Small intestine (tissue), 7 donors: ENCODE measurements around the gene AHCYL1. TPM values are rescaled to one million over a fixed set of nuclear protein-coding genes. Genes with fewer than 3 reads are reported as not detected.

Experiments
- DNase-seq, 2 donors: peaks; one replicate each; pipeline versions ENCODE4 v3.0.0 to v3.0.0-alpha.2; 2013
- FAIRE-seq: peaks from 2 replicates; lab custom pipeline; 2012; peaks lifted over from hg19 to GRCh38; lab: Jason Lieb, UNC
- H3K27ac ChIP-seq, 3 donors: one replicate each; pipeline ENCODE4 v1.5.1; 2013; ENCODE audit warnings: low read length in 2 of 3, mild to moderate bottlenecking in 2 of 3, control low read depth in 1 of 3, inconsistent platforms in 1 of 3, low read depth in 1 of 3, moderate library complexity in 1 of 3
- H3K27me3 ChIP-seq, 3 donors: one replicate each; pipeline ENCODE4 v1.6.1; 2013; ENCODE audit warnings: low read length in 3 of 3, inconsistent platforms in 1 of 3; ENCODE audit not compliant: control insufficient read depth in 3 of 3, insufficient read depth in 3 of 3
- H3K36me3 ChIP-seq, 3 donors: one replicate each; pipeline ENCODE4 v1.6.1; 2013; ENCODE audit warnings: low read length in 3 of 3, inconsistent platforms in 1 of 3, low read depth in 1 of 3, mild to moderate bottlenecking in 1 of 3, moderate library complexity in 1 of 3; ENCODE audit not compliant: control insufficient read depth in 3 of 3, insufficient read depth in 2 of 3
- H3K4me1 ChIP-seq, 3 donors: one replicate each; pipeline ENCODE4 v1.6.1; 2013; ENCODE audit warnings: low read length in 2 of 3, inconsistent platforms in 1 of 3, low read depth in 1 of 3, mild to moderate bottlenecking in 1 of 3, moderate library complexity in 1 of 3; ENCODE audit not compliant: control insufficient read depth in 3 of 3, insufficient read depth in 2 of 3
- H3K4me3 ChIP-seq, 3 donors: one replicate each; pipeline ENCODE4 v1.5.1; 2013; ENCODE audit warnings: low read length in 3 of 3, control low read depth in 1 of 3, inconsistent platforms in 1 of 3, low read depth in 1 of 3, mild to moderate bottlenecking in 1 of 3, moderate library complexity in 1 of 3
- H3K9me3 ChIP-seq, 2 donors: one replicate each; pipeline ENCODE4 v1.6.1; 2013; ENCODE audit warnings: low read depth in 1 of 2, low read length in 1 of 2; ENCODE audit not compliant: control insufficient read depth in 2 of 2, insufficient read depth in 1 of 2
- WGBS, 3 donors: extraction: QIAGEN DNeasy Blood & Tissue Kit; methylation state at CpG; one replicate each; pipeline ENCODE4 v1.1.7; 2013; 5-methylcytosine and 5-hydroxymethylcytosine counted together
- polyA plus RNA-seq, 4 donors: library from polyadenylated mRNA; stranded (reverse) in 3 of 4; unstranded in 1 of 4; fragments of 200-250 nt in 3 of 4; fragments of 120-200 nt in 1 of 4; gene quantifications; one replicate each; pipeline versions ENCODE4 v1.2.1 to v1.2.3, GENCODE V29; 2013
- donor health status: healthy with polysubstance abuse.
- donor health status: control.
- donor health status: control.
- donor health status: Bipolar disorder and iron deficiency.
- donor health status: healthy.

Gene AHCYL1
- polyA plus RNA-seq, 4 donors, result 67.6 to 159 (median 96.8) TPM

GRCh38 chr1:109960745-109961094, 23.8 kb upstream of the AHCYL1 start:
- WGBS, 3 donors, result 17 to 53% (median 18%) methylated on average over 1 of the region's 1 CpG

GRCh38 chr1:109963864-109964263, 20.7 kb upstream of the AHCYL1 start:
- 84 to 96% (median 89%) methylated on average over 1 of the region's 1 CpG for WGBS, 3 donors
- no peak for FAIRE-seq
- DNase-seq, result no peak
- Histone ChIP-seq H3K36me3 (no peaks in the 10 kb centered on the region), H3K9me3 (no peaks in the 10 kb centered on the region), H3K4me1 (peaks cover 9 to 22% (median 10%) of the 10 kb centered on the region in 3 donors), H3K4me3 (no peak overlapping the region), H3K27ac (no peak overlapping the region), H3K27me3 (no peaks in the 10 kb centered on the region)

More at GRCh38 chr1:109960745-109961094, 23.8 kb upstream of the AHCYL1 start:
- Histone ChIP-seq H3K4me1 (peaks cover 9 to 22% (median 10%) of the 10 kb centered on the region in 3 donors), H3K27ac (no peak overlapping the region), H3K36me3 (no peaks in the 10 kb centered on the region), H3K4me3 (no peak overlapping the region), H3K9me3 (no peaks in the 10 kb centered on the region), H3K27me3 (no peaks in the 10 kb centered on the region)
- DNase-seq (no peak), FAIRE-seq (no peak)

DNA sequence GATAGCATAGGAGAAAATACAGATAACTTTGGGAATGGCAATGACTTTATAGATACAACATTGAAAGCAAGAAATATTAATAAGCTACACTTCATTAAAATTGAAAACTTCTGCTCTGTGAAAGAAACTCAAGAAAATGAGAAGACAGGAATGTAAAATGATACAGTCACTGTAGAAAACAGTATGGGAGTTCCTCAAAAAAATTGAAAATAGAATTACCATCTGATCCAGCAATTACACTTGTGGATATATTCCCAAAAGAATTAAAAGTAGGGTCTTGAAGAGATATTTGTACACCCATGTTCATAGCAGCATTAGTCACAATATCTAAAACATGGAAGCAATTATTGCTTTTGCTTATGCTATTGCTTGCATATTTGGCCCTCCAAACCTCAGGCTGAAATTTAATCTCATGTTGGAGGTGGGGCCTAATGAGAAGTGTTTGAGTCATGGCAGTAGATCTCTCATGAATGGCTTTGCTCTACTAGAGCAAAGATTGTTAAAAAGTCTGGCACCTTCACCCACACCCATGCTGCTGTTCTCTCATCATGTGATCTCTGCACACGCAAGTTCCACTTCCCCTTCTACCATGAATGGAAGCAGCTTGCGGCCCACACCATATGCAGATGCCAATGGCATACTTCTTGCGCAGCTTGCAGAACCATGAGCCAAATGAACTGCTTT, 15.3 kb upstream of the AHCYL1 start:
- H3K4me3 ChIP-seq, result no peak overlapping the region
- H3K36me3 ChIP-seq, result no peaks in the 10 kb centered on the region
- DNase-seq (no peak), FAIRE-seq (no peak)
- no peak overlapping the region for H3K27ac ChIP-seq
- H3K9me3 ChIP-seq, result no peaks in the 10 kb centered on the region
- WGBS, 3 donors, result 91 to 98% (median 95%) methylated on average over 3 of the region's 3 CpGs
- H3K4me1 ChIP-seq, result no peaks in the 10 kb centered on the region
- no peaks in the 10 kb centered on the region for H3K27me3 ChIP-seq

GRCh38 chr1:109969907-109970306, 14.7 kb upstream of the AHCYL1 start:
- Histone ChIP-seq H3K4me1 (no peaks in the 10 kb centered on the region), H3K27me3 (no peaks in the 10 kb centered on the region), H3K4me3 (no peak overlapping the region), H3K9me3 (no peaks in the 10 kb centered on the region), H3K36me3 (no peaks in the 10 kb centered on the region), H3K27ac (no peak overlapping the region)
- 89 to 90% (median 89%) methylated on average over 3 of the region's 3 CpGs for WGBS, 3 donors
- DNase-seq (no peak), FAIRE-seq (no peak)

- 26 to 40% (median 39%) methylated on average over 1 of the region's 1 CpG for WGBS, 3 donors
- H3K27ac ChIP-seq, result no peak overlapping the region
- H3K27me3 ChIP-seq, result no peaks in the 10 kb centered on the region
- no peak overlapping the region for H3K4me3 ChIP-seq
- H3K9me3 ChIP-seq, result no peaks in the 10 kb centered on the region
- DNase-seq (no peak), FAIRE-seq (no peak)
- no peaks in the 10 kb centered on the region for H3K36me3 ChIP-seq
- no peaks in the 10 kb centered on the region for H3K4me1 ChIP-seq
Observed at GRCh38 chr1:109971559-109971958, 13.0 kb upstream of the AHCYL1 start.

DNA sequence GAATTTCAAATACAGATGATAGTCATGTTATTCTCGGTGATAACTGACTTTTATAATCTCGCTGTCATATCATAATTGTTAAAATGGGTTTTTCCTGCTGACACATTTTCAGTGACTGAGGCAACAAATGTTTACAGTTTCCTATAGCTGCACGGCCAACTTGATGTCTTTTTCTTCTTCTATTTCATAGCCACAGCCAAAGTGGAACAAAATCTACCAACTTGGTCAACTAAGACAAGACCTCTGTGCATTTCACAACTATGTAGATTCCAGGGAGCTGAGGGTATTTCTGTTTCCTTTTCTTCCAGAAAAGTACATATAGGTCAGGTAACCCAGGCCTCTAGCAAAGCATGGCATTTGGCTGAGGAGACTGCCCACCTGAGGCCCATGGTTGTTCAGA, 10.4 kb upstream of the AHCYL1 start:
- Histone ChIP-seq H3K27me3 (no peaks in the 10 kb centered on the region), H3K9me3 (peaks cover 0 to 8% of the 10 kb centered on the region in 2 donors), H3K36me3 (peaks cover 0 to 2% (median 0%) of the 10 kb centered on the region in 3 donors), H3K4me3 (no peak overlapping the region), H3K4me1 (peaks cover 0 to 16% (median 0%) of the 10 kb centered on the region in 3 donors), H3K27ac (no peak overlapping the region)
- 90 to 93% (median 90%) methylated on average over 3 of the region's 3 CpGs for WGBS, 3 donors
- FAIRE-seq, result no peak
- no peak for DNase-seq

- FAIRE-seq (no peak), DNase-seq (no peak)
- WGBS, 3 donors, result 88 to 94% (median 93%) methylated on average over 3 of the region's 3 CpGs
- Histone ChIP-seq H3K4me3 (no peak overlapping the region), H3K36me3 (peaks cover 0 to 2% (median 0%) of the 10 kb centered on the region in 3 donors), H3K4me1 (peaks cover 0 to 27% (median 6%) of the 10 kb centered on the region in 3 donors), H3K9me3 (peaks cover 0 to 8% of the 10 kb centered on the region in 2 donors), H3K27ac (no peak overlapping the region), H3K27me3 (no peaks in the 10 kb centered on the region)
Observed at GRCh38 chr1:109975718-109976117, 8.8 kb upstream of the AHCYL1 start.

GRCh38 chr1:109976762-109977161, 7.8 kb upstream of the AHCYL1 start:
- H3K27ac ChIP-seq, result no peak overlapping the region
- H3K27me3 ChIP-seq, result no peaks in the 10 kb centered on the region
- peaks cover 0 to 2% (median 0%) of the 10 kb centered on the region in 3 donors for H3K36me3 ChIP-seq
- peaks cover 0 to 27% (median 7%) of the 10 kb centered on the region in 3 donors for H3K4me1 ChIP-seq
- peaks cover 0 to 8% of the 10 kb centered on the region in 2 donors for H3K9me3 ChIP-seq
- DNase-seq (no peak), FAIRE-seq (no peak)
- H3K4me3 ChIP-seq, result no peak overlapping the region
- 93 to 97% (median 94%) methylated on average over 4 of the region's 4 CpGs for WGBS, 3 donors
